Bronchial epithelial cell (primary cell): ENCODE measurements around the gene NEK1. TPM values are rescaled to one million over a fixed set of nuclear protein-coding genes. Genes with fewer than 3 reads are reported as not detected.

ENCODE experiments used
- DNase-seq: peaks from one replicate; pipeline ENCODE4 v3.0.0-alpha.2; 2010; ENCODE audit warnings: low read depth
- FAIRE-seq: peaks from 2 replicates; lab custom pipeline; 2011; peaks lifted over from hg19 to GRCh38; lab: Jason Lieb, UNC
- H3K27me3 ChIP-seq: 2 replicates; pipeline ENCODE4 v1.5.1; 2011; ENCODE audit warnings: low read length; ENCODE audit not compliant: control insufficient read depth, insufficient read depth
- H3K36me3 ChIP-seq: 2 replicates; pipeline ENCODE4 v1.5.1; 2011; ENCODE audit warnings: low read length; ENCODE audit not compliant: control insufficient read depth, insufficient read depth
- H3K4me3 ChIP-seq: 2 replicates; pipeline ENCODE4 v1.5.1; 2011; ENCODE audit warnings: mild to moderate bottlenecking, low read depth, low read length, control low read depth
- CTCF ChIP-seq: IDR thresholded peaks from 2 replicates; pipeline ENCODE4 v1.5.1; 2011; ENCODE audit warnings: mild to moderate bottlenecking, moderate library complexity, low read length, control low read depth, inconsistent platforms; ENCODE audit not compliant: insufficient read depth, severe bottlenecking
- total RNA-seq: library from RNA; depleted of rRNA; stranded (reverse); fragments of >200 nt; gene quantifications from 2 replicates; pipeline ENCODE4 v1.2.1, GENCODE V29; 2014

NEK1 gene
- total RNA-seq, 1 donor from 2014 or later: 6.1 TPM

- DNase-seq (no peak), FAIRE-seq (no peak)
- no peak for TF ChIP-seq CTCF
- Histone ChIP-seq H3K4me3 (no peak overlapping the region), H3K36me3 (no peaks in the 10 kb centered on the region), H3K27me3 (no peaks in the 10 kb centered on the region)
These were observed 205.1 kb downstream of the NEK1 start for GRCh38 chr4:169407217-169407845.

GRCh38 chr4:169404960-169405359 is 207.4 kb downstream of the NEK1 start:
- FAIRE-seq: no peak
- Histone ChIP-seq H3K27me3 (no peaks in the 10 kb centered on the region), H3K4me3 (no peak overlapping the region), H3K36me3 (no peaks in the 10 kb centered on the region)
- DNase-seq: peak; percentile 91
- no peak for TF ChIP-seq CTCF

GRCh38 chr4:169400832-169401231 is 211.6 kb downstream of the NEK1 start:
- Histone ChIP-seq H3K4me3 (no peak overlapping the region), H3K36me3 (no peaks in the 10 kb centered on the region), H3K27me3 (no peaks in the 10 kb centered on the region)
- FAIRE-seq: no peak
- DNase-seq: no peak
- TF ChIP-seq CTCF: no peak

GRCh38 chr4:169399976-169400767 is 212.2 kb downstream of the NEK1 start:
- Histone ChIP-seq H3K36me3 (no peaks in the 10 kb centered on the region), H3K27me3 (no peaks in the 10 kb centered on the region), H3K4me3 (no peak overlapping the region)
- FAIRE-seq (no peak), DNase-seq (peak; percentile 84)
- TF ChIP-seq CTCF: no peak

GRCh38 chr4:169398316-169398715 is 214.1 kb downstream of the NEK1 start:
- Histone ChIP-seq H3K36me3 (no peaks in the 10 kb centered on the region), H3K4me3 (no peak overlapping the region), H3K27me3 (no peaks in the 10 kb centered on the region)
- TF ChIP-seq CTCF: no peak
- FAIRE-seq (no peak), DNase-seq (peak; percentile 62)
